Endothelial cell of umbilical vein (primary cell): ENCODE data around the gene AGMAT.

Source experiments
- CTCF ChIP-seq, 2 donors: IDR thresholded peaks; 1 replicate in 1 of 2; 2 replicates in 1 of 2; pipeline ENCODE4 v1.5.1; 2011; ENCODE audit warnings: low read length in 2 of 2, mild to moderate bottlenecking in 2 of 2, moderate library complexity in 2 of 2, control low read depth in 1 of 2, inconsistent platforms in 1 of 2, low read depth in 1 of 2; ENCODE audit not compliant: insufficient read depth in 1 of 2; ENCODE audit errors: extremely low read depth in 1 of 2
- EZH2 ChIP-seq: IDR thresholded peaks from 2 replicates; pipeline ENCODE4 v1.6.1; 2012; ENCODE audit warnings: borderline replicate concordance, low read depth, mild to moderate bottlenecking, moderate library complexity, low read length, inconsistent platforms; ENCODE audit not compliant: severe bottlenecking
- FOS ChIP-seq: IDR thresholded peaks from 2 replicates; pipeline ENCODE4 v1.6.1; 2011; ENCODE audit warnings: mild to moderate bottlenecking, low read length, moderate library complexity, borderline replicate concordance; ENCODE audit not compliant: insufficient read depth
- MAX ChIP-seq: IDR thresholded peaks from 2 replicates; pipeline ENCODE4 v1.6.1; 2011; ENCODE audit not compliant: insufficient read depth, insufficient read length
- POLR2AphosphoS5 ChIP-seq: IDR thresholded peaks from 2 replicates; pipeline ENCODE4 v1.6.1; 2012; ENCODE audit warnings: low read depth, mild to moderate bottlenecking, control low read depth, low read length, moderate library complexity; ENCODE audit not compliant: insufficient read depth

- TF ChIP-seq CTCF (IDR thresholded peaks at IDR 0.05; ENCODE audit: extremely low read depth in 1 of 2, insufficient read depth in 1 of 2, low read depth in 1 of 2, low read length in 2 of 2) (no peak), POLR2AphosphoS5 (no peak), FOS (no peak), MAX (no peak), EZH2 (no peak)
Measured at GRCh38 chr1:15568387-15569073, 16.3 kb downstream of the AGMAT start.
